GM13976 (cell line): Measurements from ENCODE around the gene CDC42SE2.

Source experiments
- DNase-seq: peaks from one replicate; pipeline ENCODE4 v3.0.0; 2012; ENCODE audit warnings: low spot score
- in situ Hi-C: fragments of 300-500 bp; cut with MboI; formaldehyde crosslinking; loops from one replicate; pipeline ENCODE4 v1.12.0; 2022; ENCODE audit warnings: low sequenced_read_pairs, mixed read lengths, inconsistent platforms; ENCODE audit not compliant: unreplicated experiment
- TF ChIP-seq, protein P1 (sequence below): IDR thresholded peaks from 2 replicates; pipeline ENCODE4 v1.5.1; 2012; ENCODE audit warnings: borderline replicate concordance, mild to moderate bottlenecking; ENCODE audit not compliant: insufficient read depth; ENCODE audit errors: extremely low read depth, missing control alignments, control extremely low read depth

Gene CDC42SE2

DNA sequence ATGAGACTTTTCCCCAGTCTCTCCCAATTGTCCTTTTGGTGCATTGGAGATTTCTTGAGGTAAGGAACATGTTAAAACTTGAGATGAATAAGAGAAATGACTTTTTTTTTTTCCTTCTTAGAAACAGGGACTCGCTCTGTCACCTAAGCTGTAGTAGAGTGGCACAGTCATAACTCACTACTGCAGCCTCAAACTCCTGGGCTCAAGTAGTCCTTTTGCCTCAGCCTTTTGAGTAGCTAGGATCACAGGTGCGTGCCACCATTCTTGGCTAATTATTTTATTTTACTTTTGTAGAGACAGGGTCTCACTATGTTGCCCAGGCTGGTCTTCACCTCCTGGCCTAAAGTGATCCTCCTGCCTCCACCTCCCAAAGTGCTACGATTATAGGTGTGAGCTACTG, 25.9 kb downstream of the CDC42SE2 start:
- no peak for DNase-seq
- TF ChIP-seq, protein P1, sequence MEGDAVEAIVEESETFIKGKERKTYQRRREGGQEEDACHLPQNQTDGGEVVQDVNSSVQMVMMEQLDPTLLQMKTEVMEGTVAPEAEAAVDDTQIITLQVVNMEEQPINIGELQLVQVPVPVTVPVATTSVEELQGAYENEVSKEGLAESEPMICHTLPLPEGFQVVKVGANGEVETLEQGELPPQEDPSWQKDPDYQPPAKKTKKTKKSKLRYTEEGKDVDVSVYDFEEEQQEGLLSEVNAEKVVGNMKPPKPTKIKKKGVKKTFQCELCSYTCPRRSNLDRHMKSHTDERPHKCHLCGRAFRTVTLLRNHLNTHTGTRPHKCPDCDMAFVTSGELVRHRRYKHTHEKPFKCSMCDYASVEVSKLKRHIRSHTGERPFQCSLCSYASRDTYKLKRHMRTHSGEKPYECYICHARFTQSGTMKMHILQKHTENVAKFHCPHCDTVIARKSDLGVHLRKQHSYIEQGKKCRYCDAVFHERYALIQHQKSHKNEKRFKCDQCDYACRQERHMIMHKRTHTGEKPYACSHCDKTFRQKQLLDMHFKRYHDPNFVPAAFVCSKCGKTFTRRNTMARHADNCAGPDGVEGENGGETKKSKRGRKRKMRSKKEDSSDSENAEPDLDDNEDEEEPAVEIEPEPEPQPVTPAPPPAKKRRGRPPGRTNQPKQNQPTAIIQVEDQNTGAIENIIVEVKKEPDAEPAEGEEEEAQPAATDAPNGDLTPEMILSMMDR: no peak
- in situ Hi-C loops: no loop called here

DNA sequence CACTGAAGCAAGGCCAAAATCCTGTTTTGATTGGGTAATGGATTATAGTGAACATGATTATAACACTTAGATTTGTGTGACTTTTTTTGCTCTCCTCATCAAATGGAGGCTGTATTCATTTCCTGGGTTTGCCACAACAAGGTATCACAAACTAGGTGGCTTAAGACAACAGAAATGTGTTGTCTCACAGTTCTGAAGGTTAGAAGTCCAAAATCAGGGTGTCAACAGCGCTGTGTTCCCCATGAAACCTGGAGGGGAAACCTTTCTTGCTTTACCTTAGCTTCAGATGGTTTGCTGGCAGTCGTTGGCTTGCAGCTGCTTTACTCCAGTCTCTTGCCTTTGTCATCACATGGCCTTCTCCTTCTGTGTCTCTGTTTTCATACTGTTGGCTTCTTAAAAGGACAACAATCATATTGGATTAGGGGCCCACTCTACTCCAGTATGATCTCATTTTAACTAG, 32.4 kb downstream of the CDC42SE2 start:
- TF ChIP-seq, protein P1: no peak
- DNase-seq: no peak
- in situ Hi-C loops: no loop called here

DNA sequence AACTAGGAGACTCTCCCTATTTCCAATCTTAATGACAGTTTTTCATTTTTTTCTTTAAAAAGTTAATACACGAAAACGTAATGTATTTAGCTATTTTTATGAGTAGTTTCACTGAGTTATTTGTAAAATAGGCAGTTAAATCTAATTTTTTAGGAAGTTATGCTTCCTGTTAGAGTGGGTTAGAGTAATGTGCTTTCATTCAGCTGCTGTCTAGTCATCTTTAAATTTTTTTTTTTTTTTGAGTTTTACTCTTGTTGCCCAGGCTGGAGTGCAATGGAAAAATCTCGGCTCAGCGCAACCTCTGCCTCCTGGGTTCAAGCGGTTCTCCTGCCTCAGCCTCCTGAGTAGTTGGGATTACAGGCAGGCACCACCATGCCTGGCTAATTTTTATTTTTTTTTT, 34.0 kb downstream of the CDC42SE2 start:
- TF ChIP-seq, protein P1: no peak
- no peak for DNase-seq
- in situ Hi-C loops: no loop called here

DNA sequence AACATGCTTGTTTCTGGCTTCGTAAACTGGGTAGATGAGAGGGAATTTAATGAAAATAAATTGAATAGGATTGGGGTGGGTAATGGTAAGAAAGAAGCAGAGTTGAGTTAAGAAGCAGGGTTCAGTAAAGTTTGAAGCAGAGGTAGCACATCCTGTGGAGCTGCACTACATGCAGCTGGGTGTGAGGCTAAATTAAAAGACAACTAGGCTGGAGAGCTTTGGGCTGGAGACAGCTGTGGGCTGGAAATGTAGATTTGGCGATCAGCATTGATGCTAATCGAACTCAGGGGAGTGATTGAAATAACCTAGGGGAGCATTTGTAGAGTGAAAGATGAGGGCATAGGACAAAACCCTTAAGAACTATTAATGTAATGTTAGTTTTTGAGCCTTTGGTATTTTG, 35.6 kb downstream of the CDC42SE2 start:
- in situ Hi-C loops: no loop called here
- no peak for DNase-seq
- TF ChIP-seq, protein P1: no peak

DNA sequence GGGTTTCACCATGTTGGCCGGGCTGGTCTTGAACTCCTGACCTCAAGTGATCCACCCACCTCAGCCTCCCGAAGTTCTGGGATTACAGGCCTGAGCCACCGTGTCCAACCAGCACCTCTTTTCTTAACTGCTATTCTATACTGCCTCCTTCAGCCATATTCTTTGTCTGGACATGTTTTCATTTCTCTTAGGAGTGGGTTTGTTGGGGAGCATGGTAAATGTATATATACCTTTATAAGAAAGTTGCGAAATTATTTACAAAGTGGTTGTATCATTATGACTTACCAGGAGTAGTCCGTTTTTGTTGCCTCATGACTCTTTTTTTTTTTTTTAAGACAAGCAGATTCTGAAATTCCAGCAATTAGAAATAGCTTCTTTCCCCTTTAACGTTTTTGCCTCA, 38.7 kb downstream of the CDC42SE2 start:
- TF ChIP-seq, protein P1: no peak
- no peak for DNase-seq
- in situ Hi-C loops: no loop called here

DNA sequence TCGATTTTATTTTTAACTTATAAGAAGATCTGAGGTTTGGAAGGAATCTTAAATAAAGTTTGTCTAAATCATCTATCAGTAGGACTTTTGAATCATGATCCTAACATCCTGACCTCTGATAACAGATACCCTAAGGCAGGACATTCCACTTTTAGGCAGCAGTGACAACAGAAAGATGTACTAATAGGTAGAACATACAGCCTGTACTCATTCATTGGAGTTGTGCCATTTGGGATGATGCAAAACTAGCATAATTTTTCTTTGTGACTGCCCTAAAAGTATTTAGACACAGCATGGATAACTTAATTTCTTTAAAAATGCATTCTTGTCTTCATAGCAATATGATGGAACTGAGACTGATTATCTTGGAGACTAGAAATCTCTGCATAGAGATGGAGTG, 39.7 kb downstream of the CDC42SE2 start:
- no peak for DNase-seq
- in situ Hi-C loops: no loop called here

More for the DNA sequence above, 39.7 kb downstream of the CDC42SE2 start:
- TF ChIP-seq, protein P1: no peak
